SKM-1 (cell line): ENCODE data around the gene GPSM1.

Experiments
- DNase-seq: peaks from one replicate; lab custom pipeline; 2025; ENCODE audit not compliant: unreplicated experiment; lab: John Stamatoyannopoulos, UW

The GPSM1 gene

GRCh38 chr9:136291306-136292025 lies 35.9 kb upstream of the GPSM1 start:
- no peak for DNase-seq

GRCh38 chr9:136292026-136292538 lies 35.3 kb upstream of the GPSM1 start:
- DNase-seq = no peak

- DNase-seq = no peak
Measured at GRCh38 chr9:136292591-136293448, 34.5 kb upstream of the GPSM1 start.

GRCh38 chr9:136293476-136294077 lies 33.8 kb upstream of the GPSM1 start:
- DNase-seq = no peak

- no peak for DNase-seq
Measured at GRCh38 chr9:136294437-136294836, 32.9 kb upstream of the GPSM1 start.

- no peak for DNase-seq
Measured at GRCh38 chr9:136295055-136295454, 32.3 kb upstream of the GPSM1 start.

GRCh38 chr9:136295542-136296433 lies 31.6 kb upstream of the GPSM1 start:
- no peak for DNase-seq

- no peak for DNase-seq
Measured at GRCh38 chr9:136296434-136297015, 30.8 kb upstream of the GPSM1 start.

- DNase-seq = no peak
Measured at GRCh38 chr9:136297016-136297691, 30.2 kb upstream of the GPSM1 start.

- DNase-seq = no peak
Measured at GRCh38 chr9:136297766-136298735, 29.3 kb upstream of the GPSM1 start.

GRCh38 chr9:136299116-136299515 lies 28.2 kb upstream of the GPSM1 start:
- no peak for DNase-seq

- no peak for DNase-seq
Measured at GRCh38 chr9:136299541-136299940, 27.8 kb upstream of the GPSM1 start.

- no peak for DNase-seq
Measured at GRCh38 chr9:136300016-136300545, 27.3 kb upstream of the GPSM1 start.

- DNase-seq = no peak
Measured at GRCh38 chr9:136300866-136301265, 26.5 kb upstream of the GPSM1 start.

- no peak for DNase-seq
Measured at GRCh38 chr9:136302527-136302926, 24.8 kb upstream of the GPSM1 start.

- DNase-seq = no peak
Measured at GRCh38 chr9:136303066-136303824, 24.1 kb upstream of the GPSM1 start.

GRCh38 chr9:136303825-136304416 lies 23.4 kb upstream of the GPSM1 start, which contains the start of gene CCDC187:
CCDC187 (minus strand) TSS chr9:136304094; CDS start chr9:136303830, 264 bp downstream.
- no peak for DNase-seq
